Measurements from ENCODE around the gene NRDE2.

Gene NRDE2

DNA sequence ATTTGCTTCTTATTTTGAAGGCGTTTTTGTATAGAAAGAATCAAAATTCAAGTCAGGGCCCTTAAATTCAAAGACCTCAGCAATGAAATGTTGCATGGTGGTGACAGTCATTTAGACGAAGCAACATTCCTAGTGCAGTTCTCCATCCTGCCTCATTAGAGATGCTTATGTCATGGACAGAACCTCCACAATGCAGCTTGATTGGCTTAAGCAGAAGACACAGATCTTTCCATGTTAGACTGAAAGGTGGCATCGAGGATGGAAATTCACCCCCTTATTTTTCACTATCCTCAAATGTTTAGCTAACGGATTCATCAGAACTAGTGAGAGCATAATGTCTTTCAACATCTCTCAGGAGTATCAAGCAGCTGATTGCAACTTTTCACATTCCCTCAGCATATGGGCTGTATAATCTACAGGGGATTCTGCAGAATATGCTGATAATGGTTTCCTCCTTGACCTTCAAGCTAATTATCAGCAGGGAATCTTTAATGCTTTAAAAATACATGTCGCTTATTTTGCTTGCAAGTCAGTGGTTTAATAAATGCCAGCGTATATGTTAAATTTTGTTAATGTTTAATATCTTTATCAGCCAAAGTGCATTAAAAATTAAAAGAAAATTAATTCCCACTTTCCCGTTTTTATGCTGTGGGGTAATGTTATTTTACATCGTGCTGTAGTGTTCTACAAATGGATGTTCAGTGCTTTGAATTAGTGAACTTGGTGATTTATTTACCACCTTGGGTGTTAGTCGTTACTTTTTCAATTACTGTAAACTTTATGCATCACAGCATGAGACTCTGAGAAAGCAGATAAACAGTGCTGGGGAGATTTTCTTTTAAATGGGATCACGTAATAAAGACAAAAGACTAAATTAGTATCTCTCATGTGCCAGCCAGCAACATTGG is 12.8 kb upstream of the NRDE2 start:
- peak in 1 of 3 experiments; percentile 38 for DNase-seq

DNA sequence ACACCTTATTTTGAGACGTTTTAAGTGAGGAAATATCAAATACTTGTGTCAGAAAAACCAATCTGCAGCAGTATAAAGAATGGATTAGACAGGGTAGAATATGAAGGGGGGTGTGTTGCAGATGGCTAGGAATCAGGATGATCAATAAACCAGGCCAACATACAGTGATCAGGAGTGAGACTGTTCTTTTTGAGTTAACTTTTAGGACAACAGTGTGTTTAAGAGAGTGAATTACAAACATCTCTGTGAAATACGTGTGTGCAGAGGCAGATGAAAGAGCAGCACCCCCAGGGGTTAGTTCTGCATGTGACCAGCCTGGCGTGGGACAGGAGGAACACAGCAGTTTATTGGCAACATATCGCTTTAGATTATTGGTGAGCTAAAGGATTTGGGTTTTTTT is 10.6 kb upstream of the NRDE2 start:
- DNase-seq, result no peak

DNA sequence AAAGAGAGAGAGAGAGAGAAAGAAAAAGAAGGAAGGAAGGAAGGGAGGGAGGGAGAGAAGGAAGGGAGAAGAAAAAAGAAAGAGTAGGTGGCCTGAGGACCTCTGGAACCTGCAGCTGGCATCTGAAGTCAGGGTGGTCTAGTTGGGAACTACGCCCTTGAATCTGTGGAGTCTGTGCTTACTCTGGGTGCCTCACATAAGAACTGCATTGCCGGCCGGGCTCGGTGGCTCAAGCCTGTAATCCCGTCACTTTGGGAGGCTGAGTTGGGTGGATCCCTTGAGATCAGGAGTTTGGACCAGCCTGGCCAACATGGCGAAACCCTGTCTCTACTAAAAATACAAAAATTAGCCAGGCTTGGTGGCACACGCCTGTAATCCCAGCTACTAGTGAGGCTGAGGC is 10.0 kb upstream of the NRDE2 start:
- DNase-seq, result no peak

DNA sequence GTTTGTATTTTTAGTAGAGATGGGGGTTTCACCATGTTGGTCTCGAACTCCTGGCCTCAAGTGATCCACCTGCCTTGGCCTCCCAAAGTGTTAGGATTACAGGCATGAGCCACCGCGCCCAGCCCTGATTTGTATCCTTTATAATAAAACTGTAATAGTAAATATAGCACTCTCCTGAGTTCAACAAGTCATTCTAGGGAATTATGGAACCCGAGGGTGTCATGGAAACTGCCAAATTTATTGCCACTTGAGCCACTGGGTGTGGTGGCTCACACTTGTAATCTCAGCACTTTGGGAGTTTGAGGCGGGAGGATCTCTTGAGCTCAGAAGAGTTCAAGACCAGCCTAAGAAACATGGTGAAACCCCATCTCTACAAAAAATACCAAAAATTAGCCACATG is 9.5 kb upstream of the NRDE2 start:
- peak in 1 of 3 experiments; percentile 55 for DNase-seq

DNA sequence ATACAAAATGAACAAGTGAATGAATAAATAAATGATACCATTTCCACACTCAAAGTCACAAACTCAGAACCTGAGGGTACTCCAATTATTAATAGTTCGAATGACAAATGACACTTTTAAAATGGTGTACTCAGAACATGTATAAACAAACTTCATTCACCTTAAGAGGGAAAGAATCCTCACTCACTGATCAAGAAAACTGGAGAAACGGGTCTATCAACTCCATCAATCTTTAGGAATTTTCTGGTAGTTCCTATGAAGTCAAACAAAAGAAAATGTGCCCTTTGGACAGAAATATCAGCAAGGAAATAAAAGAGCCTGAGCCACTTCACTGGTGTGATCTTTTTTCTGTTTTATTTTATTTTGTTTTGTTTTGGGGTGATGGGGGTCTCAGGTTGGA is 5.2 kb upstream of the NRDE2 start:
- DNase-seq, result no peak

DNA sequence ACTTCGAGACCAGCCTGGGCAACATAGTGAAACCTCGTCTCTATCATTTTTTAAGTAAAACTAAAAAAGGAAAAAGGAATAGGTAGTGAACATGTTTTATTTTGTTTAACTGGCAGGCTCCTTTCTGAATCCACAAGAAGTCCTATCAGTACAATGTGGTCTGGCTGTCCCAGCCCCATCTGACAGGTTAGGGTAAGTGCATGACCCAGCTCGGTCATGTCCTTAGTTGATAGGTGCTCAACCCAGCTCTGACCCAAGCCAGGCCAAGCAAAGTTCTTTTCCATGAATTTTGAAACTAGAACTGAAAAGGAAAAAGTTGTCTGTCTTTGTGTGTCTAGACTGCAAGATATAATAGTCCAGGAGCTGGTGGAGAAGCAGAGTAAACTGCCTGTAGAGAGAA is 4.7 kb upstream of the NRDE2 start:
- no peak for DNase-seq

DNA sequence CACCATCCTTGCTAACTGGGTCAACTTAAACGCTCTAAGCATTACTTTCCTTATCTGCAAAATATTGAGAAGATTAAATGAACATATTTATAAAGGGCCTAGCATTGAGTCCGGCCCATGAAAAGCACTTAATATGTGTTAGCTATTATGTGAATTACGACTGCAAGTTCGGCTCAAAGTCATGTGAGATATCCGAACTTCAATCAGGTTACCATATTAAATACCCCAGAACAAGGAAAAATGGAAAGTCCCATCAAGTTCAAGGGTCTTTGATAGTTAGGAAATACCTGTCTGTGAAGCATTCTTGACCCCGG is 487 bp upstream of the NRDE2 start:
- DNase-seq, result no peak

DNA sequence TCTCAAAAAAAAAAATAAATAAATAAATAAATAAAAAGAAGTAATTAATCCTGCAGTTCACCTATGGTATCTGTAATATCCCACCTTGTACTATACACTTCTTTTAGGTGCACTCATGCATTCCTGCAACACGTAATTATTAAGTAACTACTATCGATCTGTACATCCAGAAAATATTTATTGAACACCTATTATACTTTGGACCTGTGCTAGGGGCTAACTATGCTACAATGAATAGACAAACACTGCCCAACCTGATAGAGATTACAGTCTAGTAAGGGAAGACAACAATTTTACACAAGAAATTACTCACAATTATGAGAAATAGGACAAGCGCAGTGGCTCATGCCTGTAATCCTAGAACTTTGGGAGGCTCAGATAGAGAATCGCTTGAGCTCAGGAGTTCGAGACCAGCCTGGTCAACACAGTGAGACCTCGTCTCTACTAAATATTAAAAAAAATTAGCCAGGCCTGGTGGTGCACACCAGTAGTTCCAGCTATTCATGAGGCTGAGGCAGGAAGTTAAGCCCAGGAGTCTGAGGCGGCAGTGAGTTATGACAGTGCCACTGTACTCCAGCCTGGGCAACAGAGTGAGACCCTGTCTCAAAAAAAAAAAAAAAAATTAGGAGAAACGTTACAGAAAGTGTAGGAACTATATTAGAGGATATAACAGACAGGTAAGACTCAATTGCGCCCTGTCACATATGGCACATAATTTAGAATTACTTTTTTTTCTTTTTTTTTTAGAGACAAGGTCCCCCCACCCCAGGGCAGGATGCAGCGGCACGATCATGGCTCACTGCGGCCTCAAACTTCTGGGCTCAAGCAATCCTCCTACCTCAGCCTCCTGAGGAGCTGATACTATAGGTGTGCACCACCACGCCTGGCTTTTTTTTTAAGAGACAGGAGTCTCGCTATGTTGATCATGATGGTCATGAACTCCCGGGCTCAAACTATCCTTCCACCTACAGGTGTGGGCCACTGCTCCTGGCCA is 1.2 kb downstream of the NRDE2 start:
- no peak for DNase-seq

DNA sequence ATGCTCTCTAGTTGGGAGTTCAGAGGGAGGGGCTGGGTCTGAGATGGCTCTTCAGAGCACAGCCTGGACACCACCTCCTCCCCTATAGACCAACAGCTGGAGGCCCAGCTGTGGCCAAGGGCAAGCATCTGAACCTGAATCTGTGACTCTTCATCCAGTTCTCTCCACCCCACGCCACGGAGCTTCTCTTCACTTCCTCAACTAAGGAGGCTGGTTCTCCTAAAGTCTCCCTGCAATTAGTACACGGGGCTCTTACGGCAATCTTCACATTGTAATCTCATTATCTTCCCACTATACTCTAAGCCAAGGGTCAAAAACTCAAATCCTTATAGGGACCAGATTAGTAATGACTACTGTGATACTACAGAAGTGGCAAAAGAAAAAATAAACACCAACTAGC is 9.8 kb downstream of the NRDE2 start:
- DNase-seq, result no peak

DNA sequence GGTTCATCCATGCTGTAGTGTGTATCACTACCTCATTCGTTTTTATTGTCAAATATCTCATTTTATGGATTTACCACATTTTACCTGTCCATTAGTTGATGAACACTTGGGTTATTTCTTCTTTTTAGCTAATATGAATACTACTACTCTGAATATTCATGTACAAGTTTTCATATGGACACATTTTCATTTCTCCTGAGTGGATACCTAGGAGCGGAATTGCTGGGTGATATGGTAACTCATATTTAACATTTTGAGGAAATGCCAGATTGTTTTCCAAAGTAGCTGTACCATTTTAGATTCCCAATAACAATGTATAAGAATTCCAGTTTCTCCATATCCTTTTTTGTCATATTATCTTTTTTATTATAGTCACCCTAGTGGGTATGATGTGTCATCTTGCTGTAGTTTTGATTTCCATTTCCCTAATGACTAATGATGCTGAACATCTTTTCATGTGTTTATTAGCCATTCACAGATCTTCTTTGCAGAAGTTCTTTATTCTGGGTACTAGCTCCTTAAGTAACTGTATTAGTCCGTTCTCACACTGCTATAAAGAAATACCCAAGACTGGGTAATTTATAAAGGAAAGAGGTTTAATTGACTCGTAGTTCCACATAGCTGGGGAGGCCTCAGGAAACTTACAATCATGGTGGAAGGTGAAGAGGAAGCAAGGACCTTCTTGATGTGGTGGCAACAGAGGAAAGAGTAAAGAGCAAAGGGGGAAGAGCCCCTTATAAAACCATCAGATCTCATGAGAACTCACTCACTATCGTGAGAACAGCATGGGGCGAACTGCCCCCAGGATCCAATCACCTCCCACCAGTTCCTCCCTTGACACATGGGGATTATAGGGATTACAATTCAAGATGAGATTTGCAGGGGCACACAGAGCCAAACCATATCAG is 11.9 kb downstream of the NRDE2 start:
- no peak for DNase-seq

DNA sequence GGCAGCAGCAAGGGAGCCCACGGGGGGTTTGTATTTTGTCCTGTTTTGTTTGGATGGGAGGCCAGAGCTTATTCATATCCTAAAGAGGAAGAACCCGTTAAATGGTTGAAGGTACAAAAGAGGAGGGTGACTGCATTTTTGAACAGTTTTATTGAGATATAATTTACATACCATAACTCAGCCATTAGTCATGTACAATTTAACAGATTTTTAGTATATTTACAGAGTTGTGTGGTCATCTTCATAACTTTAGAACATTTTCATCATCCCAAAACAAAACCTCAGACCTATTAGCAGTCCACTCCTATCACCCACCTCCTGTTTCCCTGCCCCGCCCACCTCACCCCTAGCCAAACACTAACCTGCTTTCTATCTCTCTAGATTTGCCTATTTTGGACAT is 12.6 kb downstream of the NRDE2 start:
- no peak for DNase-seq

DNA sequence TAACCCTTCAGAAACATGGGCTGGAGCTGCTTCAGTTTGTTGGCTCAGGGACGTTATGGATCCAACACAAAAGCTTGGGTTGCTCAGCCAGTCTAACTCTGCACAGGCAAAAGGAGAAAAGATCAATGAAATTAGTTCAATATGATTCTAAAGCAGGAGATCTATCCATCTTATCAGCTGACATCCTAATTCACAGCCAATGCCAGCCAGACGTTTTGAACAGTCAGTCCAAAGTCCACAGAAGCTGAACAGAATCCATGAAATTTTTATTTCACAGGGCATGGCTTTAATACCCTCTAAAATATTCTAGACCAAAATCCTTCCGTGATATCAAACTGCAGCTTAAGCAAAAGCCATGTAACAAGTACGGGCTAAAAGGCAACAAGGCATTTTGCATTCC is 13.7 kb downstream of the NRDE2 start:
- DNase-seq, result no peak

DNA sequence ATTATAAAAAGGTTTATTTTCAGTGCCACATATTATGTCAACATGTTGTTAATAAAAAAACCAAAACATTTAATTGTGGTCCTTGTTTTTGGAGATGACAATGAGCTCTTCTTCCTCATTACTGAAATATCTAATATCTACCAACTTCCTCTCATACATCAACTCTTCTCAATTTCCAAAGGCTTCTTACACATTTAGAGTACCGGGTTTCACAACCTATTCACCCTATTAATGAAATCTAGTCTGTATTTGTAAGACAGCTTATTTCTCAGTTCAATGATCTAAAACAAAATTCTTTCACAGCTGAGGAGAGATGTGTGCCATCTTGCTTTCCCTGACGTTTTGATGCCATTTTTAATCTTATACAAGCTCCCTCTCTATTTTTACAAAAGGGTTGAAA is 14.5 kb downstream of the NRDE2 start:
- DNase-seq, result no peak

DNA sequence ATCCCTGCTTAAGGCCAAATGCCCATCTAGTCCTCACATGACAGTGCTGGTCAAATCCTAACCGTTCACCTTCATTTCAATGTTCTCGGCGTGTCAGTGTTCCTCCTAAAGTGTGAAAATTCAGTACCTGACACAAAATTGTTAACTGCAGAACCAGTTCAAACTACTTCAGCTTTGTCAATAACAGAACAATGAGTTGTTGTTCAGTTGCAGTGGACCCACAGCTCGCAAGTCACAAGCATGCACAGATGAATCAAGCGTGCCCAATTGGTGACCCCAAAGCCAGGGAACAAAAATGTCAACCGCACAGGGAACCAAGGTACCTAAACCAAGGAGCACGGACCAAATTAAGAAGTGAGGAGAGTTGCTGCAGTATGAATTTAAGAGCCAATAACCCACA is 23.2 kb downstream of the NRDE2 start:
- DNase-seq, result no peak

DNA sequence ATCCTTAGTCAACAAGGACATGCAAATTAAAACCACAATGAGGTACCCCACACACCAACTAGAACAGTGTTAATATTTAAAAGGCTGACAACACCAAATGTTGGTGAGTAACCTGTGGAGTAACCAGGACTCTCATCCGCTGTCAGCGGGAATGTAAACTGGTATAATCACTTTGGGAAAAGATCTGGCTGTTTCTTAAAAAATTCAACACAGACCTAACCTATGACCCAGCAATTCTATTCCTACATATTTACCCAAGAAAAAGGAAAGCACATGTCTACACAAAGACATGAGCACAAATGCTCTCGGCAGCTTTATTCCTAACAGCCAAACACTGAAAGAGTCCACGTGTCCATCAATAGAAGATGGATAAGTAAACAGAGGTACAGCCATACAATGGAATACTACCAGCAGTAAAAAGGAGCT is 26.6 kb downstream of the NRDE2 start:
- DNase-seq, result peak in 1 of 3 experiments; percentile 45

DNA sequence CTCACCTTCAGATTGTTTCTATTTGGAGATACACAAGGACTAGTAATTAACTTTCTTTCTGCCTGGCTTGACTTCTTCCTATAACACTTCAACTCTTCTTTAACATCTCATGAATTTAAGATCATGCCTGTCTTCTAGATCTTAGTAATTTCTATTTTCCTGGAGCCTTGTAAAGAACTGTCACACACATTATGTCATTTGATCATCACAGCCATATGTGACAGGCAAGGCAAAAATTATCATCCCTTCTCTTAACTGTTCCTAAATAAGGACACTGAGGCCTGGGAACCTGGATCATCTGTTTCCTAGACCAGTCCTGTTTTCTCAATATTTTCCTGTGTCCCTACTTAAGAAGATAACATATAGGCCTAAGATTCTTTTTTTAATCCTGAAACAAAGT is 27.2 kb downstream of the NRDE2 start:
- DNase-seq, result no peak

DNA sequence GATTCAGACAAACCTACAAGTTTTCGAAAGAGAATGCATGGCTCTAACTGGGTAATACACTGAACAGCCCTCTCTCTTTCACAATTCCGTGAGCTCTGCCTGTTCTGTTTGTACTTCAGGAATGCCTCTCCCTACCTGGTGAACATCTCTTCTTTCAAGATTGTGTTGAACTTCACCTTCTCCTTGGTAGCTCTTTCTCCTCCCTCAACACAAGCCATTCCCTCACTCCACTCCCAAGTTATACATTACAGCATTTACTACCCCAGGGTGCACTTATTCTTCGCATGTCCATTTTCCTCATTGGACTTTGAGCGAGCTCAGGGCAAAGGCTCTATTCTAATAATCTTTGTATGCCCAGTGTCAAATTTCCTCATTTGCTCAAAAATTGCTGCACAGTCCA is 28.3 kb downstream of the NRDE2 start:
- DNase-seq, result no peak

DNA sequence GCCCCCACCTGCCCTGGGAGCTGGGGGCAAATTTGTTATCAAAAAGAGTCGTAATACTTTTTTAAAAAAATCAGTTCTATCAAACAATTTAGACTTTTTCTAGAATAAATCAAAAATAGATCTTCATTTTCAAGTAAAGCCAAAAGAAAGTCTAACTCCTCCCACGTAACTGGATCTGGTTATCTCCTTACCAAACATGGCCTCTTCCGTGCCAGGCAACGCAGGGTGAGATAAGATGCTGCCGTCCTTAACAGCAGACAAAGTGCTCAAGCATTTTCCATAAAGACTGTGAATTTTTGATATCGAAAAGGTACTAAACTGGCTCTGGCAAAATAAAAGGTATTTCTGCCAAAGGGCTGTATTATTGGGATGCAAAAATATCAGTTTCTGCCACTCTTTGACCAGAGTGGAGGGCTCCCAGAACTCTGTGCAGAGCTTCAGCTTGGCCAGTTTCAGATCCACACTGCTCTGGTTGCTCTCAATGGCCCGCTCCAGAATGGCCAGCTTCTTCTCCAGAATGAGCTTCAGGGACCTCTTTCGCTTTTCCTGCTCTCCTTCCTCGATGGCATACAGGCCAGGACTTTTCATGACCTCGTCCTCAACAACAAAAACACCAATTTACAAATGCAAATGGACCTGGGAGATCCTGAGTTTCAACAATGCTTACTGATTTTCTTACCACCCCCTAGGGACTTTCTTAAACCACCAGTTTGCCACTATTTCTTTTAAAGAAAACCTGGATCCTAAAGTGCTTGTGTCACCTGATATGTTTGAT is 29.0 kb downstream of the NRDE2 start:
- DNase-seq, result no peak

DNA sequence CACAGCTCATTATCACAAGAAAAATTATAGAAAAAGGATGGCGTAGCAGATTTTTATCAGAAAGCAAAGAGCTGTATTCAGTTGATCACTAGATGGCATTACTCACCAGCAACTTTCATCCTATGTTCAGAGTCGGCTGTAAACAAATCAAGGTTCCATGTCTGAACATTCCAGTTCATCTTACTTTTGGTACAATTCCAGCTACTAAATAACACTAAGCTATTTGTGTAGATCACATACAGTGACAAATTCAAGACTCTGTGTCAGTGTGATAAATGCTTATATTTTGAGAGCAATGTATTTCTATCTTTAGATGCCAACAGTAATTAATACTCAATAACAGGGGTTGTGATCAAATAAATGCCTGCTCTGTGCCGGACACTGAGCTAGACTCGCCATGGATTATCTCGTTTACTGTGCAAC is 30.1 kb downstream of the NRDE2 start:
- peak; percentile 34 to 81 (median 65) for DNase-seq

DNA sequence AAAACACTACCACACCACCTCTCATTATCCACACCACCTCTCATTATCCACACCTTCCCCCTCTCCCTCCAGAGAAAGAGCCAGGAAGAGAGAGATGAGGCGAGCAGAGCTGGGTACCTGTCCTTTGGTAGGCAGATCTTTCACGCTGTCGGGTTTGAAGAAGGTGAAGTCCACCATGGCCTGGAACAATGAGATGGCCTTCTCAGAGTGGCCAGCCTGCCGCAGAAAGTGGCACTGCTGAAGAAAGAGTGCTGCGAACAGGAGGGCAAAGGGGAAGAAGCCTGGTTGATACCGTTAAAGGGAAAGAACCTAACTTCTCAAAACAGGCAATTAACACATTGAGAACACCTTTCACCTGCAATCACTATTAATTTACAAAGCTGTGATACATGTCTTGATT is 30.6 kb downstream of the NRDE2 start:
- peak in 2 of 3 experiments; percentile 19 to 50 for DNase-seq

DNA sequence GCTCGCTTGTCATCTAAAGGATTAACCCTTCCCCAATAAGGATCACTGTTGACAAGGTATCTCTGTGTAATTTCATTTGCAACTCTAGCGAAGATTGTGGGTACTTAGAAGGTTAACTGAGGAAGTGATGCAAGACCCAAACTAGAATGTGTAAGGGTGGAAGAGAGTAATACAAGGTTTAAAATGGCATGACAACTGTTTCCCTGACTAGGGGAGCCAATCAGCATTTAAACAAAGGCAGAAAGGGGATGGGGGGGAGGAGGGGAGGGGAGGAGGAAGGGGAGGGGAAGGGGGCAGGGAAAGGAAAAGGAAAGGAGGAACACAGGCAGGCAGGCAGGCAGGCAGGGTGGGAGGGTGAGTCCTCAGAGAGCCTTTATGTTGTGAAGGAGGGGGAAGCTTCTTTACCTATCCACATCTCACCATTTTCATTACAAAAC is 31.1 kb downstream of the NRDE2 start:
- DNase-seq, result peak in 1 of 3 experiments; percentile 50

DNA sequence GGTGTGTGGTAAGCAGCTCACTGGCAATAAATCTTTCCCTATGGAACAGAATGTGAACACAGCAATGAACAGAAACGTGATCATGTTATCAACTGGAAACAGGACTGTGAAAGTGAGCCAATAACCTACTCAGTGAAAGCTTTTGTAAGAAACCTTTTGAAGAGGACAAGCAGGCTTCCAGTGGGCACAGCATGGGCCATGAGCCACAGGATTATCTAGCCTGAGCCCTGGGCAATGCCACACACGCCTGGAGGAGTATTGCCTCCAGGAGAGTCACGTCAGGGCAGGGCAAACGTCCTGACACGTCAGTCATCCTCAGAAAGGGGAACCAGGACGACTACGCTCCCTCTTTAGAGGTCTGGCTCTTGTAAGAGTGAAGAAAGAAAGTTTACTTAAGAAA is 32.3 kb downstream of the NRDE2 start:
- DNase-seq, result no peak
